Lower leg skin (tissue), 3 donors: ENCODE data around the gene SLC15A3.

Experiments used
- POLR2A ChIP-seq, 2 donors: fragments of 450-650 bp; IDR thresholded peaks; one replicate each; pipeline ENCODE4 v1.6.1; 2016 to 2017; ENCODE audit warnings: antibody characterized with exemption in 2 of 2, mild to moderate bottlenecking in 1 of 2, moderate library complexity in 1 of 2
- TF ChIP-seq, protein P1 (sequence below), 3 donors: fragments of 450-650 bp; IDR thresholded peaks; one replicate each; pipeline ENCODE4 v1.5.1; 2016; ENCODE audit warnings: antibody characterized with exemption in 3 of 3, mild to moderate bottlenecking in 3 of 3, moderate library complexity in 2 of 3

DNA sequence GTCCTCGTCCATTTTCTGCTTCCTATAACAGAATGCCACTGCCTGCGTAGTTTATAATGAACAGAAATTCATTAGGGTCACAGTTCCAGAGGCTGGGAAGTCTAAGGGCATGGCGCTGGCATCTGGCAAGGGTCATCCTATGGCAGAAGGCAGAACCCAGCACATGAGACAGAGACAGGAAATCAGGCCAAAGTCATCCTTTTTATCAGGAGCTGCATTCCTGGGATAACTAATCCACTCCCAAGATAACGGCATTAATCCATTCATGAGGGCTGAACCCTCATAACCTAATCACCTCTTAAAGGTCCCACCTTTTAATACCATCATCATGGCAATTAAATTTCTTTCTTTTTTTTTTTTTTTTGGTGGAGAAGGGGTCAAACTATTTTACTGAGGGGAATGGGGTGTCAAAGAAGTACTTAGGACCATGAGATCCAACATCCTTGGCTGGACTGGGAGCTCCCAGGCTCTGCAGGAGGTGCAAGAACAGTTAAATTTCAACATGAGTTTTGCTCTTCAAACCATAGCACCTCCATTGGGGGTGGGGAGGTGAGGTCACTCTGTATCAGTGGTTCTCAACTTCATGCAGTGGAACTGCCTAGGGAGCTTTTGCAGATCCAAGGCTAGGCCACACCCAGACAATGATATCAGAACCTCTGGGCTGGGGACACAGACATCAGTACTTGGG lies 33.6 kb downstream of the SLC15A3 start:
- no peak for TF ChIP-seq POLR2A (IDR thresholded peaks at IDR 0.05)
- TF ChIP-seq, protein P1, sequence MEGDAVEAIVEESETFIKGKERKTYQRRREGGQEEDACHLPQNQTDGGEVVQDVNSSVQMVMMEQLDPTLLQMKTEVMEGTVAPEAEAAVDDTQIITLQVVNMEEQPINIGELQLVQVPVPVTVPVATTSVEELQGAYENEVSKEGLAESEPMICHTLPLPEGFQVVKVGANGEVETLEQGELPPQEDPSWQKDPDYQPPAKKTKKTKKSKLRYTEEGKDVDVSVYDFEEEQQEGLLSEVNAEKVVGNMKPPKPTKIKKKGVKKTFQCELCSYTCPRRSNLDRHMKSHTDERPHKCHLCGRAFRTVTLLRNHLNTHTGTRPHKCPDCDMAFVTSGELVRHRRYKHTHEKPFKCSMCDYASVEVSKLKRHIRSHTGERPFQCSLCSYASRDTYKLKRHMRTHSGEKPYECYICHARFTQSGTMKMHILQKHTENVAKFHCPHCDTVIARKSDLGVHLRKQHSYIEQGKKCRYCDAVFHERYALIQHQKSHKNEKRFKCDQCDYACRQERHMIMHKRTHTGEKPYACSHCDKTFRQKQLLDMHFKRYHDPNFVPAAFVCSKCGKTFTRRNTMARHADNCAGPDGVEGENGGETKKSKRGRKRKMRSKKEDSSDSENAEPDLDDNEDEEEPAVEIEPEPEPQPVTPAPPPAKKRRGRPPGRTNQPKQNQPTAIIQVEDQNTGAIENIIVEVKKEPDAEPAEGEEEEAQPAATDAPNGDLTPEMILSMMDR (IDR thresholded peaks at IDR 0.05): no peak
